Panc1 (cell line): ENCODE data around the gene APP. TPM values are rescaled to one million over a fixed set of nuclear protein-coding genes. Genes with fewer than 3 reads are reported as not detected.

ENCODE experiments used
- ATAC-seq: fragments of 200-7000 bp; cut with Tn5 transposase; 2 replicates; pipeline ENCODE4 v1.9.1; 2020; ENCODE audit warnings: mild to moderate bottlenecking, moderate library complexity
- BruUV-seq: library from RNA; stranded (reverse); fragments of 400-500 nt; replicated peaks from 2 replicates; lab custom pipeline; 2021; lab: Mats Ljungman, UMichigan
- CTCF ChIA-PET: fragments of 300-600 bp; sonication (Branson Sonifier 250); formaldehyde crosslinking; loops from one replicate; lab custom pipeline; 2022; ENCODE audit warnings: antibody characterized with exemption; lab: Charles Lee
- POLR2A ChIA-PET: fragments of 300-600 bp; sonication (Branson Sonifier 250); formaldehyde crosslinking; loops from one replicate; lab custom pipeline; 2022; ENCODE audit warnings: antibody characterized with exemption; lab: Charles Lee
- DNase-seq: peaks from one replicate; pipeline ENCODE4 v3.0.0-alpha.2; 2010; ENCODE audit warnings: low read depth, low spot score
- H3K27ac ChIP-seq: 2 replicates; pipeline ENCODE4 v1.5.1; 2011; ENCODE audit warnings: mild to moderate bottlenecking, low read length, inconsistent platforms
- H3K27me3 ChIP-seq: fragments of 200-500 bp; sonication (Bioruptor generic); 2 replicates; pipeline ENCODE4 v1.6.0; 2014; ENCODE audit warnings: low read length, inconsistent platforms; ENCODE audit not compliant: control insufficient read depth, insufficient read depth
- H3K36me3 ChIP-seq: fragments of 200-500 bp; sonication (Bioruptor generic); 2 replicates; pipeline ENCODE4 v1.5.1; 2014; ENCODE audit warnings: inconsistent platforms, mild to moderate bottlenecking, low read length, moderate library complexity; ENCODE audit not compliant: control insufficient read depth, insufficient read depth
- H3K4me1 ChIP-seq: 2 replicates; pipeline ENCODE4 v1.5.1; 2011; ENCODE audit warnings: inconsistent platforms, mild to moderate bottlenecking, low read length, moderate library complexity; ENCODE audit not compliant: control insufficient read depth, insufficient read depth
- H3K4me3 ChIP-seq, 2 experiments: 2 replicates each; pipeline ENCODE4 v1.5.1; 2011 to 2012; ENCODE audit warnings: low read depth in 2 of 2, low read length in 2 of 2, mild to moderate bottlenecking in 2 of 2, inconsistent platforms in 1 of 2, moderate library complexity in 1 of 2
- H3K9me3 ChIP-seq: fragments of 200-500 bp; sonication (Bioruptor generic); 2 replicates; pipeline ENCODE4 v1.5.1; 2014; ENCODE audit warnings: low read depth, mild to moderate bottlenecking, inconsistent platforms, low read length, moderate library complexity; ENCODE audit not compliant: control insufficient read depth, insufficient read depth
- CTCF ChIP-seq: fragments of 450-650 bp; IDR thresholded peaks from 2 replicates; pipeline ENCODE4 v1.5.1; 2017; ENCODE audit warnings: mild to moderate bottlenecking
- POLR2AphosphoS5 ChIP-seq: IDR thresholded peaks from 2 replicates; pipeline ENCODE4 v1.6.1; 2012; ENCODE audit warnings: mild to moderate bottlenecking, low read depth, low read length, moderate library complexity
- REST ChIP-seq, 2 experiments: IDR thresholded peaks; 2 replicates each; pipeline ENCODE4 v1.6.1; 2011 to 2012; ENCODE audit warnings: low read depth in 2 of 2, control low read depth in 1 of 2, low read length in 1 of 2, mild to moderate bottlenecking in 1 of 2, moderate library complexity in 1 of 2; ENCODE audit not compliant: insufficient read depth in 1 of 2
- SIN3A ChIP-seq: IDR thresholded peaks from 2 replicates; pipeline ENCODE4 v1.6.1; 2012; ENCODE audit warnings: low read depth, mild to moderate bottlenecking, low read length, moderate library complexity, borderline replicate concordance; ENCODE audit not compliant: insufficient read depth
- TCF7L2 ChIP-seq: IDR thresholded peaks from 2 replicates; pipeline ENCODE4 v1.6.1; 2011; ENCODE audit warnings: mild to moderate bottlenecking, low read depth, low read length, inconsistent platforms
- in situ Hi-C: cut with HindIII; loops from 2 replicates; pipeline ENCODE4 v1.10.0; 2016; ENCODE audit warnings: low sequenced_read_pairs, low pct_unique_long_range_greater_than_20kb
- intact Hi-C: fragments of 100-400 bp; cut with micrococcal nuclease; formaldehyde crosslinking; loops from one replicate; pipeline ENCODE4 v1.10.0; 2022; ENCODE audit not compliant: unreplicated experiment
- total RNA-seq: library from RNA; stranded (reverse); gene quantifications from one replicate; pipeline ENCODE4 v1.2.1, GENCODE V29; 2021; ENCODE audit not compliant: unreplicated experiment

APP gene
- total RNA-seq, 1 experiment from 2014 or later = 542 TPM

GRCh38 chr21:25888711-25889110 is 281.9 kb downstream of the APP start:
- no peaks in the 10 kb centered on the region for H3K9me3 ChIP-seq
- no peak overlapping the region for H3K27ac ChIP-seq
- no peak for ATAC-seq
- no peak overlapping the region for H3K4me3 ChIP-seq
- in situ Hi-C loops (no loop called here), intact Hi-C loops (no loop called here)
- no peak for DNase-seq
- H3K36me3 ChIP-seq = peaks cover 11% of the 10 kb centered on the region
- BruUV-seq = no TSS peak
- TF ChIP-seq CTCF (no peak), SIN3A (no peak), REST (IDR thresholded peaks at IDR 0.05; ENCODE audit: insufficient read depth in 1 of 2, low read depth in 2 of 2, low read length in 1 of 2) (no peak), TCF7L2 (no peak), POLR2AphosphoS5 (no peak)
- H3K27me3 ChIP-seq = no peaks in the 10 kb centered on the region
- no peaks in the 10 kb centered on the region for H3K4me1 ChIP-seq
- POLR2A ChIA-PET = no interaction called here
- CTCF ChIA-PET = no interaction called here

- Histone ChIP-seq H3K4me3 (no peak overlapping the region), H3K4me1 (no peaks in the 10 kb centered on the region), H3K36me3 (peaks cover 11% of the 10 kb centered on the region), H3K27ac (no peak overlapping the region), H3K27me3 (no peaks in the 10 kb centered on the region), H3K9me3 (no peaks in the 10 kb centered on the region)
- ChIA-PET POLR2A (no interaction called here), CTCF (no interaction called here)
- DNase-seq = no peak
- TF ChIP-seq TCF7L2 (no peak), SIN3A (no peak), REST (IDR thresholded peaks at IDR 0.05; ENCODE audit: insufficient read depth in 1 of 2, low read depth in 2 of 2, low read length in 1 of 2) (no peak), POLR2AphosphoS5 (no peak)
- in situ Hi-C loops = no loop called here
- intact Hi-C loops = no loop called here
- no peak for ATAC-seq
- BruUV-seq = no TSS peak
Observed at GRCh38 chr21:25887646-25888306, 282.8 kb downstream of the APP start.
